K562 (cell line): ENCODE data around the gene BMI1. TPM values are rescaled to one million over a fixed set of nuclear protein-coding genes. Genes with fewer than 3 reads are reported as not detected.

ENCODE experiments used
- ARID2 ChIP-seq: fragments of 450-650 bp; IDR thresholded peaks from 2 replicates; pipeline ENCODE4 v1.6.1; 2017; ENCODE audit warnings: antibody characterized with exemption, mild to moderate bottlenecking
- CBX1 ChIP-seq: sonication (generic); IDR thresholded peaks from 2 replicates; pipeline ENCODE4 v1.6.1; 2016; ENCODE audit warnings: antibody characterized with exemption, low read depth, mild to moderate bottlenecking
- CBX5 ChIP-seq: IDR thresholded peaks from 2 replicates; pipeline ENCODE4 v1.6.1; 2014; ENCODE audit warnings: low read depth, borderline replicate concordance
- CC2D1A ChIP-seq: fragments of 450-650 bp; IDR thresholded peaks from 2 replicates; pipeline ENCODE4 v1.6.1; 2017; ENCODE audit warnings: mild to moderate bottlenecking
- CCAR2 ChIP-seq: fragments of 200-400 bp; formaldehyde crosslinking; IDR thresholded peaks from 2 replicates; pipeline ENCODE4 v1.6.1; 2017; ENCODE audit warnings: mild to moderate bottlenecking, low read depth, low read length
- FOXJ2 ChIP-seq: fragments of 200-800 bp; sonication (Bioruptor generic); IDR thresholded peaks from 2 replicates; pipeline ENCODE4 v1.6.1; 2016; ENCODE audit warnings: missing genetic modification characterization, missing compliant biosample characterization
- HMGN3 ChIP-seq: IDR thresholded peaks from 2 replicates; pipeline ENCODE4 v1.6.1; 2011; ENCODE audit warnings: borderline replicate concordance, low read depth, mild to moderate bottlenecking, mixed read lengths, low read length; ENCODE audit not compliant: insufficient read length; ENCODE audit errors: extremely low read depth
- KHSRP ChIP-seq: fragments of 450-650 bp; IDR thresholded peaks from 2 replicates; pipeline ENCODE4 v1.6.1; 2017
- KLF13 ChIP-seq: fragments of 450-650 bp; IDR thresholded peaks from 2 replicates; pipeline ENCODE4 v1.6.1; 2016; ENCODE audit warnings: missing genetic modification characterization, low read depth, mild to moderate bottlenecking, missing compliant biosample characterization, moderate library complexity, borderline replicate concordance
- MAZ ChIP-seq, 2 experiments: fragments of 450-650 bp in 1 of 2; sonication (generic) in 1 of 2; formaldehyde crosslinking; IDR thresholded peaks in 1 of 2; conservative IDR thresholded peaks in 1 of 2; 2 replicates each; pipeline versions ENCODE4 v1.4.0 to v1.5.0; 2020; ENCODE audit warnings: mild to moderate bottlenecking in 1 of 2, missing genetic modification reagents in 1 of 2
- NBN ChIP-seq: fragments of 450-650 bp; IDR thresholded peaks from 2 replicates; pipeline ENCODE4 v1.6.1; 2016; ENCODE audit warnings: low read depth, mild to moderate bottlenecking
- NFRKB ChIP-seq: fragments of 450-650 bp; IDR thresholded peaks from 2 replicates; pipeline ENCODE4 v1.6.1; 2016; ENCODE audit warnings: low read depth
- PHF8 ChIP-seq: fragments of 200-600 bp; sonication (generic); IDR thresholded peaks from 2 replicates; pipeline ENCODE4 v1.6.1; 2012; ENCODE audit warnings: mixed run types, mild to moderate bottlenecking, inconsistent platforms, low read length, moderate library complexity, borderline replicate concordance
- RBM17 ChIP-seq: fragments of 200-400 bp; formaldehyde crosslinking; IDR thresholded peaks from 2 replicates; pipeline ENCODE4 v1.6.1; 2017; ENCODE audit warnings: low read depth, mild to moderate bottlenecking, low read length, borderline replicate concordance
- SIRT6 ChIP-seq: IDR thresholded peaks from one replicate; pipeline ENCODE4 v1.6.1; 2012; ENCODE audit warnings: low read depth, mild to moderate bottlenecking, control low read depth, inconsistent platforms, low read length, moderate library complexity
- SMC3 ChIP-seq: conservative IDR thresholded peaks from 2 replicates; pipeline ENCODE4 v1.6.1; 2011; ENCODE audit warnings: low read depth, low read length, improper control_type of control experiment; ENCODE audit not compliant: insufficient read depth
- SNIP1 ChIP-seq: fragments of 450-650 bp; IDR thresholded peaks from 2 replicates; pipeline ENCODE4 v1.7.1; 2017; ENCODE audit warnings: low read depth, mild to moderate bottlenecking
- STAT5A ChIP-seq: IDR thresholded peaks from 2 replicates; pipeline ENCODE4 v1.6.1; 2012; ENCODE audit warnings: low read length, inconsistent platforms, borderline replicate concordance
- ZBTB1 ChIP-seq: sonication (generic); formaldehyde crosslinking; IDR thresholded peaks from 2 replicates; pipeline ENCODE4 v1.8.1; 2023; ENCODE audit warnings: missing genetic modification reagents, low read depth, mild to moderate bottlenecking, borderline replicate concordance
- ZNF780A ChIP-seq: fragments of 250-450 bp; sonication (Bioruptor Pico); IDR thresholded peaks from 2 replicates; pipeline ENCODE4 v1.5.0; 2021; ENCODE audit warnings: mild to moderate bottlenecking
- polyA plus RNA-seq, 8 experiments: library from polyadenylated mRNA; depleted of rRNA in 4 of 8; stranded (reverse) in 5 of 8; unstranded in 3 of 8; fragments of >200 nt; fragmentation: Nextera tagmentation in 2 of 8; fragmentation: Illumina TruSeq in 1 of 8; extraction: Ambion mirVana in 2 of 8; extraction: Trizol in 1 of 8; gene quantifications; 2 replicates each; pipeline versions ENCODE4 v1.2.1 to v1.2.3, GENCODE V29; 2011 to 2014; ENCODE audit warnings: inconsistent platforms in 1 of 8, missing spikeins in 1 of 8
- total RNA-seq, 7 experiments: library from RNA; depleted of rRNA in 6 of 7; stranded (reverse); fragments of >200 nt in 6 of 7; fragmentation: Illumina TruSeq in 2 of 7; extraction: Trizol in 2 of 7; gene quantifications; 2 replicates each; pipeline versions ENCODE4 v1.2.1 to v1.2.3, GENCODE V29; 2011 to 2021; ENCODE audit warnings: low replicate concordance in 1 of 7
- TF ChIP-seq, protein P1 (sequence below), 3 experiments: fragments of 200-800 bp in 1 of 3; sonication (Bioruptor generic) in 1 of 3; sonication (generic) in 1 of 3; formaldehyde crosslinking in 1 of 3; IDR thresholded peaks; 2 replicates each; pipeline versions ENCODE4 v1.6.1 to v1.8.0; 2016 to 2022; ENCODE audit warnings: mild to moderate bottlenecking in 2 of 3, missing compliant biosample characterization in 2 of 3, missing genetic modification characterization in 2 of 3, missing genetic modification reagents in 1 of 3
- TF ChIP-seq, protein P2 (sequence below): fragments of 450-650 bp; formaldehyde crosslinking; conservative IDR thresholded peaks from 2 replicates; pipeline ENCODE4 v1.4.0; 2022; ENCODE audit warnings: mild to moderate bottlenecking, missing genetic modification characterization
- TF ChIP-seq, protein P3 (sequence below): fragments of 450-650 bp; IDR thresholded peaks from 2 replicates; pipeline ENCODE4 v1.7.1; 2018; ENCODE audit warnings: mild to moderate bottlenecking, low read depth; ENCODE audit not compliant: partially characterized antibody

BMI1 gene
- total and polyA plus RNA-seq, 9 of the 15 experiments (the other 6 are each of a cell fraction or from before 2014, with no cell fraction given): 21.4 to 103 (median 70.8) TPM

DNA sequence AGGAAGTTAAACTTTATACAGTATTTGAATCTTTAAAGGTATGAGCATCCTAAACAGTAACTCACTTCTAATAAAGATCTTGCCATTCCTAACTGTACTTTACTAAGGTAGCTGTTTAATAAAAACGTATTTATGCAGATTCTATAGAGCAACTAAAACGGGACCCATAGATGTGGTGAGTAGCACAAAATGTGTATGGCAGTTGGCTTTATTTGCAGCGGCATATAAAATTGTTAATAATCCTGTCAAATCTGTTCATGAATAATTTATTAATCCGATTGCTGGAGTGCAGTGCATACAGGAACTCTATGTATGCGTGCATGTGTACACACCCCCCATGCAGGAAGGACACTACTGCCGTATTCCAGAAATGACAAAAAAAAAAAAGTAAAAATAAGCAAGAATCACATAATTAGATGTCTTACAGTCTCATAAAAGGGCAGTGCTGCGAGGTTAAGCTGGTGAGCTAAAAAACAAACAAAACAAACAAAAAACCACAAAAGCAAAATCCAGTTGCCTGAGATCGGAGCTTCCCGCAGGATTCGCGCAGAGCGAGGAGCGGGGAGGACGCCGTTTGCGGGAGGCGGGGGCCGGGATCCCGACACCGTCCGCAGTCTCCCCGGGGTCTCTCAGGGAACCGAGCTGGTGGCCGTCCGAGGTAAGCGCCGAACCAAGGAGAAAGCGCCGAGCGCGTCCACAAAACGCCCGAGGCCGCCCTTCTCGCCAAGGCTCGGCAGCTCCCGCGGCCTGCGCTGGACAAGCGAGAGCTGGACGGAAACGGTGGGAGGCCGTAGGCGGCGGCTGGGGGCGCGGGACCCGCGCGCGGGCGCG is 5.2 kb upstream of the BMI1 start (continued):
- TF ChIP-seq KLF13 (tag) (no peak), CBX5 (no peak), PHF8 (peak; percentile 86), NFRKB (peak; percentile 32; the same call in 1 of the 2 replicates), CCAR2 (no peak), STAT5A (no peak), MAZ (CRISPR knock-in tag; conservative IDR thresholded peaks at IDR 0.05 in 1 of 2, IDR thresholded peaks at IDR 0.05 in 1 of 2) (peak in 1 of 2 experiments; percentile 30; a peak in 1 of 4 replicates), SMC3 (no peak), NBN (peak; percentile 22; the same call in 1 of the 2 replicates), ZBTB1 (CRISPR knock-in tag) (peak; percentile 63; the same call in 1 of the 2 replicates), CBX1 (no peak), RBM17 (no peak), CC2D1A (0 out of 2 replicates have a peak, but pooled peaks have one; percentile 30), ZNF780A (CRISPR knock-in tag) (no peak), SIRT6 (no peak), ARID2 (no peak), HMGN3 (no peak), KHSRP (no peak), SNIP1 (no peak), FOXJ2 (tag) (peak; percentile 50; the same call in 1 of the 2 replicates)
- TF ChIP-seq, protein P1, sequence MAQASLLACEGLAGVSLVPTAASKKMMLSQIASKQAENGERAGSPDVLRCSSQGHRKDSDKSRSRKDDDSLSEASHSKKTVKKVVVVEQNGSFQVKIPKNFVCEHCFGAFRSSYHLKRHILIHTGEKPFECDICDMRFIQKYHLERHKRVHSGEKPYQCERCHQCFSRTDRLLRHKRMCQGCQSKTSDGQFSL (CRISPR knock-in tag; IDR thresholded peaks at IDR 0.05): 0 out of 2 replicates have a peak, but pooled peaks have one; percentile 40
- TF ChIP-seq, protein P1 (tag; IDR thresholded peaks at IDR 0.05): peak in 1 of 2 experiments; percentile 41; a peak in 1 of 4 replicates
- TF ChIP-seq, protein P2, sequence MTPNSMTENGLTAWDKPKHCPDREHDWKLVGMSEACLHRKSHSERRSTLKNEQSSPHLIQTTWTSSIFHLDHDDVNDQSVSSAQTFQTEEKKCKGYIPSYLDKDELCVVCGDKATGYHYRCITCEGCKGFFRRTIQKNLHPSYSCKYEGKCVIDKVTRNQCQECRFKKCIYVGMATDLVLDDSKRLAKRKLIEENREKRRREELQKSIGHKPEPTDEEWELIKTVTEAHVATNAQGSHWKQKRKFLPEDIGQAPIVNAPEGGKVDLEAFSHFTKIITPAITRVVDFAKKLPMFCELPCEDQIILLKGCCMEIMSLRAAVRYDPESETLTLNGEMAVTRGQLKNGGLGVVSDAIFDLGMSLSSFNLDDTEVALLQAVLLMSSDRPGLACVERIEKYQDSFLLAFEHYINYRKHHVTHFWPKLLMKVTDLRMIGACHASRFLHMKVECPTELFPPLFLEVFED (CRISPR knock-in tag): no peak
- TF ChIP-seq, protein P3, sequence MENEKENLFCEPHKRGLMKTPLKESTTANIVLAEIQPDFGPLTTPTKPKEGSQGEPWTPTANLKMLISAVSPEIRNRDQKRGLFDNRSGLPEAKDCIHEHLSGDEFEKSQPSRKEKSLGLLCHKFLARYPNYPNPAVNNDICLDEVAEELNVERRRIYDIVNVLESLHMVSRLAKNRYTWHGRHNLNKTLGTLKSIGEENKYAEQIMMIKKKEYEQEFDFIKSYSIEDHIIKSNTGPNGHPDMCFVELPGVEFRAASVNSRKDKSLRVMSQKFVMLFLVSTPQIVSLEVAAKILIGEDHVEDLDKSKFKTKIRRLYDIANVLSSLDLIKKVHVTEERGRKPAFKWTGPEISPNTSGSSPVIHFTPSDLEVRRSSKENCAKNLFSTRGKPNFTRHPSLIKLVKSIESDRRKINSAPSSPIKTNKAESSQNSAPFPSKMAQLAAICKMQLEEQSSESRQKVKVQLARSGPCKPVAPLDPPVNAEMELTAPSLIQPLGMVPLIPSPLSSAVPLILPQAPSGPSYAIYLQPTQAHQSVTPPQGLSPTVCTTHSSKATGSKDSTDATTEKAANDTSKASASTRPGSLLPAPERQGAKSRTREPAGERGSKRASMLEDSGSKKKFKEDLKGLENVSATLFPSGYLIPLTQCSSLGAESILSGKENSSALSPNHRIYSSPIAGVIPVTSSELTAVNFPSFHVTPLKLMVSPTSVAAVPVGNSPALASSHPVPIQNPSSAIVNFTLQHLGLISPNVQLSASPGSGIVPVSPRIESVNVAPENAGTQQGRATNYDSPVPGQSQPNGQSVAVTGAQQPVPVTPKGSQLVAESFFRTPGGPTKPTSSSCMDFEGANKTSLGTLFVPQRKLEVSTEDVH: no peak
